ENCODE results near the gene PDCD11.
"Not testable (repeated sequence)": the region's sequence is repeated elsewhere in the genome, so short reads cannot be mapped to it uniquely, and the experiment has no call there.

PDCD11 gene

GRCh38 chr10:103396067-103396788, at the start of gene PDCD11, which contains the start of gene ATP5MK:
PDCD11 (plus strand) TSS chr10:103396626; CDS start chr10:103398427, 1,801 bp downstream.
ATP5MK (minus strand) TSS chr10:103396475; CDS start chr10:103392457, 4,018 bp downstream.
- DNase-seq: peak; percentile 97

DNA sequence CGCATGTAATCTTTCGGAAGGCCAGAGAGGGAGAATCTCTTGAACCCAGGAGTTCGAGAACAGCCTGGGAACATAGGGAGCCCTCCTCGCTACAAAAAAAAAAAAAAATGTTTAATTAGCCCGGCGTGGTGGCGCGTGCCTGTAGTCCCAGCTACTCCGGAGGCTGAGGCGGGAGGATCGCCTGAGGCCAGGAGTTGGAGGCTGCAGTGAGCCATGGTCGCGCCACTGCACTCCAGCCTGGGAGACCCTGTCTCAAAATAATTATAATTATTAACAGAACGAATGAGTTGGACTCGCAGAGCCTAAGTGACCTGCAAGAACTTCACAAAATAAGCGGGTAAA, 46.3 kb upstream of the PDCD11 start:
- DNase-seq: no peak

- peak; percentile 97 for DNase-seq
Measured at GRCh38 chr10:103350517-103351260, 45.7 kb upstream of the PDCD11 start, which contains the start of gene PCGF6. PCGF6 (minus strand) TSS chr10:103351140; CDS start chr10:103351066, 74 bp downstream.

DNA sequence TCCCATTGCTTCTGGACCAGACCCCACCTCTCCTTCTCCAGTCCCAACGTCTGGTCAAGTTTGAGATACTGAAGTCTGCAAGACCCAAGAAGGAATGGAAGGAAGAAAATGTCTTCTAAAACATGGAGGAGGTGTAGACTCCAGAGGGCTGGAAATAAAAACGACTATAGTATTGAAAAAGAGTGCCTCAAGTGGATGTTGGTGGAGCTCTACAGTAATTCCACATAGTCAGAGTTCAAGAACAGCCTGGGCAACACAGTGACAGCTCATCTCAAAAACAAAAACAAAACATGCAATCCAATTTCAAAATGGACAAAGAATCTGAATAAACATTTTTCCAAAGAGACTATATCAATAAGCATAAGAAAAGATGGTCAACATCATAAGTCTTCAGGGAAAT, 43.1 kb upstream of the PDCD11 start:
- DNase-seq: no peak

DNA sequence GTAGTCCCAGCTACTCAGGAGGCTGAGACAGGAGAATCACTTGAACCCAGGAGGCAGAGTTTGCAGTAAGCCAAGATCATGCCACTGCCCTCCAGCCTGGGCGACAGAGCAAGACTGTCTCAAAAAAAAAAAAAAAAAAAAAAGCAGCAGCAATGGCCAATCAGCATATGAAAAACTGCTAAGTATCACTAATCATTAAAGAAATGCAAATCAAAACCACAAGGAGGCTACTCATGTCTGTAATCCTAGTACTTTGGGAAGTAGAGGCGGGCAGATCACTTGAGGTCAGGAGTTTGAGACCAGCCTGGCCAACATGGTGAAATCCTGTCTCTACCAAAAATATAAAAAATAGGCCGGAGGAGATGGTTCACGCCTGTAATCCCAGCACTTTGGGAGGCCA, 41.9 kb upstream of the PDCD11 start:
- not testable (repeated sequence) for DNase-seq

DNA sequence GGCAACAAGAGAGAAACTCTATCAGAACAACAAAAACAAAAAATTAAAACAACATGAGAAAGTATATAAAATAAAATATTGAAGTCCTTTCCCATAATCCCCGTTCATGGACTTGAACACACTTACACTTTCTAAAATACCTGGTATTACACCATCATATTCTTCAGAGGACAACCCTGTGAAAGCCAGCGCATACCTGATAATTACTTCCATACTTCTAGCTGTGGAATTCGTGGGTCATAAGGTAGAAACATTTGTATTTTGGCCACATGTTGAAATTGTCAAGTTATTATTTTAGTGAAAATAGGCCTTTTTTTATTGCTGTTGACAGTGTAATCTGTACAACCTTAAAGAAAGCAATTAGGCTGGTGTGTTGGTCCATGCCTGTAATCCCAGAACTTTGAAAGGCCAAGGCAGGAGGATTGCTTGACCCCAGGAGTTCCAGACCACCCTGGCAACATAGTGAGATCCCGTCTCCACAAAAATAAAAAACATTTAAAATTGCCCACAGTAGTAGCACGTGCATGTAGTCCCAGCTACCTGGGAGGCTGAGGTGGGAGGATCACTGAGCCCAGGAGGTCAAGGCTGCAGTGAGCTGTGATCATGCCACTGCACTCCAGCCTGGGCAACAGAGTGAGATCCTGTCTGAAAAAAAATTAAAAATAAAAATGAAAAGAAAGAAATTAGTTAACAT, 40.4 kb upstream of the PDCD11 start:
- DNase-seq: no peak

DNA sequence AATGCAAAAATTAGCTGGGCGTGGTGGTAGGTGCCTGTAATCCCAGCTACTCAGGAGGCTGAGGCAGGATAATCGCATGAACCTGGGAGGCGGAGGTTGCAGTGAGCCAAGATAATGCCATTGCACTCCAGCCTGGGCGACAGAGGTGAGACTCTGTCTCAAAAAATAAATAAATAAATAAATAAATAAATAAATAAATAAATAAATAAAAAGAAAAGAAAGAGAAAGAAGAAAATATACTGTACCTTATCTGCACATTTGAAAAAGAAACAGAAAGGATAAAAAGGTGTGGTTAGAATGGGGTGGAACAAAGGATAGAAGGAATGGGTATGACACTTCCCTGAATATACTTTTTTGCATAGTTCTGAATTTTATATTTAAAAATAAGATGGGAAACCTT, 36.9 kb upstream of the PDCD11 start:
- not testable (repeated sequence) for DNase-seq

GRCh38 chr10:103360791-103361190, 35.6 kb upstream of the PDCD11 start:
- not testable (repeated sequence) for DNase-seq

DNA sequence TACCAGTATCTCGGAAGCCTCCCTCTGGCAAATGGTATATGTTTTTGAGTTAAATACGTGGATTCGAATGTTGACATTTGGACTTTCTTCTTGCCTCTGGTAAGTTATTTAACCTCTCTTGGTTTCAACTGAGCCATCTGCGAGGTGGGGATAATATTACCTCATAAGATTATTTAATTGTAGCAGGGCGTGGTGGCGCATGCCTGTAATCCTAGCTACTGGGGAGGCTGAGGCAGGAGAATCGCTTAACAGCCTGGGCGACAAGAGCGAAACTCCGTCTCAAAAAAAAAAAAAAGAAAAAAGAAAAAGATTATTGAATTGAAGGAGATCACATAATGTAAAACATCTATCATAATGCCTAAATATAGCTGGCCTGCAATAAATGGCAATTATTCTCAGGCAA, 29.0 kb upstream of the PDCD11 start:
- no peak for DNase-seq

GRCh38 chr10:103367782-103368518, 28.5 kb upstream of the PDCD11 start, which contains the start of gene TAF5:
TAF5 (plus strand) TSS chr10:103367976; CDS start chr10:103367990, 14 bp downstream.
- DNase-seq: peak; percentile 91

DNA sequence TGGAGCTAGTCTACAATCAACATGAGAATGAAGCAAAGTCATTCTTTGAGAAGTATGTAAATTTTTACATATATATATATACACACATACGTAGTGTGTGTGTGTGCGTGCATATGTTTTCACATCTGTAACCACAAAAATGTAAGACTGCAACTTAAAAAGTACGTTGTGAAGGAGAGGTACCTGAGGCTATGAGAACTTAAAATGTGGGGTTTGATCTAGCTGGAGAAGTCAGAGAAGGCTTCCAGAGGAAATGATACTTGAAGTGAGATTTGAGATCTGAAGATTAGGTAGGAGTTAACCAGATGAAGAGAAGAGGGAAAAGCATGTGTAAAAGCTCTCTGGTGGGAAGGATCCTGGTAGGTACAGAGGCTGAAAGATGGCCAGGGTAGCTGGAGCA, 22.9 kb upstream of the PDCD11 start:
- no peak for DNase-seq

GRCh38 chr10:103374263-103374662, 22.2 kb upstream of the PDCD11 start:
- no peak for DNase-seq

GRCh38 chr10:103382769-103383168, 13.7 kb upstream of the PDCD11 start:
- DNase-seq: no peak

DNA sequence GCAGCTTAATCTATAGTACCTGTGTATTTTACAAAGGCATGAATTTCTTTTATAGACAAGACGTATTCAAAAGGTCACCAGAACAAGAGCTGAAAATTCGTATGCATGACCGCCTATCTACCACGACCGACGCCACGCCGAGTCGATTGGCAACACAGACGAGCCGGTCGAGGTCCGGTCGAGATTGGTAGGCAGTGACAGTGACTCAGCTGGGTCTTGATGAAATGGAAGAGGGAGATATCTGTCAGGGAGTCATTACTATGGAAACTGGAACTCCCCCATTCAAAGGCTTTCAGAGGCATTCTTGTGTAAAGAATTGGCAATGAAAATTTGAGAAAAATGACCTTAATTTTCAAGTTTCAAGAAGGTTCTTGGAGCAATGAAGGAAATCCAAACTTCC, 2.2 kb upstream of the PDCD11 start:
- DNase-seq: no peak

DNA sequence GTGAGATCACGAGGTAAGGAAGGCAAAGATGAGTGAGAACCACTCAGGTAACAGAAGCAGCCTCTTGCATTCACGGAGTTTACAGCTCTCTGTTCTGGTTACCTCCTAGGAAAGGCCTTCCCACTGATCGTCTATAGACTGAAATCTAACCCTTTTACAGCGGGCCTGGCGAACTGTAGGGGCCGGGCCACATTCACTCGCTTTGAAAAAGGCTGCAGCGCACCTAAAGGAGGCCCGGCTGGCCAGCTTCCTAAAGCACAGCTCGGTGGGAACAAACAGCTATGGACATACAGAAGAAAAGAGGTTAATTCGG, 716 bp upstream of the PDCD11 start:
- DNase-seq: no peak

- no peak for DNase-seq
Measured at GRCh38 chr10:103396789-103397087, 312 bp downstream of the PDCD11 start.

DNA sequence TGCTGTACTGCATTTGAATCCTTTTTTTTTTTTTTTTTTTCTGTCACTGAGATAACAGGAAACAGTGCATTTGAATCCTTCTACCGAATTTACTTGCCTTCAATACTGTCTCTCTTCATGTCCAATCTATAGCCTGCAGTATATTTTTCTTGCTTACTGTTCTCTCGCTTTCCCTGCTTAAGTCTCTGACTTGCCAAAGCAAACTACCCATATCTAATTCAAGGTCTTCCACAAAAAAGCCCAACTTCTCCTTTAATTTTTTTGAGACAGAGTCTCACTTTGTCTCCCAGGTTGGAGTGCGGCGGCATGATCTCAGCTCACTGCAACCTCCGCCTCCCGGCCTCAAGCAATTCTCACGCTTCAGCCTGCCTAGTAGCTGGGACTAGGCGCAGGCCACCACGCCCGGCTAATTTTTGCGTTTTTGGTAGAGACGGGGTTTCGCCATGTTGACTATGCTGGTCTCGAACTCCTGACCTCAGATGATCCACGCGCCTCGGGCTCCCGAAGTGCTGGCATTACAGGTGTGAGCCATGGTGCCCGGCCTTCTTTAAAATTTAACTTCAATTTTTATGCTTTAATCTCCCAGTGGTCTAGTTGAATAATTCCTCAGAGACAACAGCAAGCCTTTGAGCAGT, 882 bp downstream of the PDCD11 start:
- DNase-seq: no peak

- DNase-seq: no peak
Measured at GRCh38 chr10:103413564-103413963, 17.1 kb downstream of the PDCD11 start.

- DNase-seq: no peak
Measured at GRCh38 chr10:103415581-103415980, 19.2 kb downstream of the PDCD11 start.

DNA sequence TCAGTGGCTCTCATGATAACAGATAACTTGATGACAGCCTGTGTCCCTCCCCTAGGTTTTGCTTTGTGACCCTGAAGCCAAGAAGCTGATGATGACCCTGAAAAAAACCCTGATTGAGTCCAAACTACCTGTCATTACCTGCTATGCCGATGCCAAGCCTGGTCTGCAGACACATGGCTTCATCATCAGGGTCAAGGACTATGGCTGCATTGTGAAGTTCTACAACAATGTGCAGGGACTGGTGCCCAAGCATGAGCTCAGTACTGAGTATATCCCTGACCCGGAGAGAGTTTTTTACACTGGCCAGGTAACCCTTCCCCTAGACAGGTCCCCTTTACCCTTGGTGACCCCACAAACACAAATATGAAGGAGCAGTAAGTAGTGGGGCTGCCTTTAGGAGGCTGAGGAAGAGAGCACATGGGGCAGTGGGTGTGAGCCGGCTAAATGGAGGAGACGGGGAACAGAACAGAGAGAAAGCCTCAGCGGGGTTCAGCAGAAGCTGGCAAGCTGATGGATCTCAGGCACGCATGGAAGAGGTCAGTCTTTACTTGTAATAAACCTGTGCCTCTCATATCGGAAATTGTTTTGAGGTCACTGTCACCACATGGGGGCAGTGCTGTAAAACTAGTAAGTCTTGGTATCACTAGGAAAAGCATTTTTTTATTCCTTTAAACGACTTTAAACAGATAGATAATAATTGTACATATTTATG, 20.2 kb downstream of the PDCD11 start:
- peak; percentile 31 for DNase-seq

- DNase-seq: not testable (repeated sequence)
Measured at GRCh38 chr10:103417148-103417469, 20.7 kb downstream of the PDCD11 start.

DNA sequence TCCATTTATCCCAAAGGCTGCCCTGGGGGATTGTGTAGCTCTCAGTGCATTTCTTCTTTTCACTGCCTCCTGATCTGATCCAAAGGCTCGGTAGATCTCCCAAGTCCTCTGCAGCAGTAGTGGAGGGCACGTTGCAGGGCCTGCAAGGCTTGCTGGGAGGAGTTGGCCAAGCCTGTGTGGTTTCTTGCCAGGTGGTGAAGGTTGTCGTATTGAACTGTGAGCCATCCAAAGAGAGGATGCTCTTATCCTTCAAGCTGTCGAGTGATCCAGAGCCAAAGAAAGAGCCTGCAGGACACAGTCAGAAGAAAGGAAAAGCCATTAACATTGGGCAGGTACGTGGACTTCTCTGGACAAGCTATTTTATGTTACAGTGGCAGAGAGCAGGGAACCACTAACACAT, 21.2 kb downstream of the PDCD11 start:
- DNase-seq: no peak

Measured in retina (tissue), 1 donor.